BJ (cell line): ENCODE results near the gene C6orf89. TPM values are rescaled to one million over a fixed set of nuclear protein-coding genes. Genes with fewer than 3 reads are reported as not detected.

ENCODE experiments used
- CTCF ChIA-PET: fragments of 350-600 bp; formaldehyde crosslinking; extraction: SDS; loops from one replicate; lab custom pipeline; 2021; ENCODE audit warnings: antibody characterized with exemption, inconsistent platforms; lab: Yijun Ruan, JAX
- POLR2A ChIA-PET: fragments of 300-600 bp; sonication (Branson Sonifier 250); formaldehyde crosslinking; extraction: SDS; loops from one replicate; lab custom pipeline; 2021; ENCODE audit warnings: antibody characterized with exemption; lab: Charles Lee
- DNase-seq: peaks from one replicate; pipeline ENCODE4 v3.0.0-alpha.2; 2011; ENCODE audit warnings: low read depth
- H3K27me3 ChIP-seq: 2 replicates; pipeline ENCODE4 v1.6.0; 2011; ENCODE audit warnings: low read length; ENCODE audit not compliant: control insufficient read depth, insufficient read depth
- H3K36me3 ChIP-seq: 2 replicates; pipeline ENCODE4 v1.5.1; 2011; ENCODE audit warnings: low read length; ENCODE audit not compliant: control insufficient read depth, insufficient read depth
- H3K4me3 ChIP-seq: 2 replicates; pipeline ENCODE4 v1.5.1; 2011; ENCODE audit warnings: low read depth, mild to moderate bottlenecking, control low read depth, low read length
- polyA plus RNA-seq: library from polyadenylated mRNA; depleted of rRNA; stranded (reverse); fragments of >200 nt; gene quantifications from 2 replicates; pipeline ENCODE4 v1.2.3, GENCODE V29; 2011
- TF ChIP-seq, protein P1 (sequence below): IDR thresholded peaks from 2 replicates; pipeline ENCODE4 v1.5.1; 2011; ENCODE audit warnings: low read depth, mild to moderate bottlenecking, control low read depth, inconsistent platforms, low read length, moderate library complexity; ENCODE audit not compliant: insufficient read depth

The C6orf89 gene
- polyA plus RNA-seq, 1 experiment = 66.0 TPM

DNA sequence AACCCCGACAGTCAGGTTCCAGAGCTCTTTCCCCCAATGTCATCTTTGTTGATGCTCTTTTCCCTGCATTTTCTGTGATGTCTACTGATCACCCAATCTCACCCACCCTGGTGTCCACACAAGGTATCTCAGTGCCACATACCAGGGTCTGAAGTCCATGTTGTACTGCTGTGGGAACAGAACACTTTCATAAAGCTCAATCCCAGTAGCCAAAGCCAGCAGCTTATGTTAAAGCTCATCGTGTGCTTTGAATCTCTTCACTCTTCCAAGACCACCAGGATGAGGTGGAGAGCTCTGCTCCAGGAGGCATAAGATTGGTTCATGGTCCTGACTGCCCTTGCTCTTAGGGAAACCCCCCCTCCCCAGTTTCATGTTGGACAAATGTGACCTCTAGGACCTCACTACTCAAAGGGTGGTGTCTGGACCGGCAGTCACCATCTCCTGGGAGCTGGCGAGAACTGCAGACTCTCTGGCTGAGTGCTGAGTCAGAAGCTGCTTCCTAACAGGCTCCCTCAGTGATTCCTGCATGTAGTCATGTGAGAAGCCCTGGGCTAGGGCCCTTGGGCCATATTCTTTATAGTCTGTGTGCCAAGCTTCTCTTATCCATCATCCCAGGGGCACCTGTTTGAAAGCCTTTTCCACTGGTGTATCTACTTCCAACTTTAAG, 33.1 kb upstream of the C6orf89 start:
- Histone ChIP-seq H3K4me3 (no peak overlapping the region), H3K36me3 (peaks cover 1% of the 10 kb centered on the region; the same call in 1 of the 2 replicates), H3K27me3 (no peaks in the 10 kb centered on the region)
- DNase-seq = no peak
- TF ChIP-seq, protein P1, sequence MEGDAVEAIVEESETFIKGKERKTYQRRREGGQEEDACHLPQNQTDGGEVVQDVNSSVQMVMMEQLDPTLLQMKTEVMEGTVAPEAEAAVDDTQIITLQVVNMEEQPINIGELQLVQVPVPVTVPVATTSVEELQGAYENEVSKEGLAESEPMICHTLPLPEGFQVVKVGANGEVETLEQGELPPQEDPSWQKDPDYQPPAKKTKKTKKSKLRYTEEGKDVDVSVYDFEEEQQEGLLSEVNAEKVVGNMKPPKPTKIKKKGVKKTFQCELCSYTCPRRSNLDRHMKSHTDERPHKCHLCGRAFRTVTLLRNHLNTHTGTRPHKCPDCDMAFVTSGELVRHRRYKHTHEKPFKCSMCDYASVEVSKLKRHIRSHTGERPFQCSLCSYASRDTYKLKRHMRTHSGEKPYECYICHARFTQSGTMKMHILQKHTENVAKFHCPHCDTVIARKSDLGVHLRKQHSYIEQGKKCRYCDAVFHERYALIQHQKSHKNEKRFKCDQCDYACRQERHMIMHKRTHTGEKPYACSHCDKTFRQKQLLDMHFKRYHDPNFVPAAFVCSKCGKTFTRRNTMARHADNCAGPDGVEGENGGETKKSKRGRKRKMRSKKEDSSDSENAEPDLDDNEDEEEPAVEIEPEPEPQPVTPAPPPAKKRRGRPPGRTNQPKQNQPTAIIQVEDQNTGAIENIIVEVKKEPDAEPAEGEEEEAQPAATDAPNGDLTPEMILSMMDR = 0 out of 2 replicates have a peak, but pooled peaks have one; percentile 16
- ChIA-PET POLR2A (no interaction called here), CTCF (interaction anchor here (0.6 to 7.9 kb wide), 18 partner anchors 10 to 358 kb away, joined by 3 to 194 read pairs (median 7); partner anchors contain the start of genes C6orf89 and PPIL1)

GRCh38 chr6:36853325-36853724, 32.4 kb upstream of the C6orf89 start:
- H3K36me3 ChIP-seq = peaks cover 1% of the 10 kb centered on the region; the same call in 1 of the 2 replicates
- TF ChIP-seq, protein P1 = no peak
- peak; percentile 82 for DNase-seq
- ChIA-PET POLR2A (interaction anchor here (0.5 to 0.6 kb wide), 2 partner anchors 36 to 295 kb away, joined by 4 to 5 read pairs; no protein-coding TSS in a partner anchor), CTCF (interaction anchor here (0.7 to 7.9 kb wide), 11 partner anchors 22 to 357 kb away, joined by 3 to 194 read pairs (median 7); partner anchors contain the start of genes C6orf89 and PPIL1)
- H3K27me3 ChIP-seq = no peaks in the 10 kb centered on the region
- no peak overlapping the region for H3K4me3 ChIP-seq

GRCh38 chr6:36855750-36856149, 30.0 kb upstream of the C6orf89 start:
- POLR2A ChIA-PET = no interaction called here
- CTCF ChIA-PET = interaction anchor here (1.3 to 1.5 kb wide), 3 partner anchors 9 to 90 kb away, joined by 3 to 4 read pairs (median 3); no protein-coding TSS in a partner anchor
- DNase-seq = no peak

DNA sequence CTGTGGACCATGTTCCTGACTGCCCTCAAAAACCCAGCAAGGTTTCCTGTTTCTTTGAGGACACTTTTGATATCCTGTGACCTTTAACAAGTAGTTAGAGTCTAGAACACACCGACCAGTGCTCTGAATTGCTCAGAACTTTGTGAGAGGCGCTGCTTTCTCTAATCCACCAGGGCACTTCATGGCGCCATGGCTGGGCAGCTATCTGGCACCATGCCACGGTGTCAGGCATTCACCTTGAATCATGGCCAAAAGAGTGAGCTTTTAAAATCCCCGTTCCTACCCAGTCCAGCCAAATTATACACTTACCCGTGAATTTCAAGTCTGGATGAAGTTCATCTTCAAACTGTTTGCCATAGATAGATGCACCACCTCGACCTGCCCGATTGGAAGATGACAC, 29.5 kb upstream of the C6orf89 start:
- no peak overlapping the region for H3K4me3 ChIP-seq
- peaks cover 1% of the 10 kb centered on the region; the same call in 1 of the 2 replicates for H3K36me3 ChIP-seq
- DNase-seq = no peak
- TF ChIP-seq, protein P1 = no peak
- CTCF ChIA-PET = interaction anchor here (1.3 to 1.5 kb wide), 3 partner anchors 8 to 90 kb away, joined by 3 to 4 read pairs (median 3); no protein-coding TSS in a partner anchor
- POLR2A ChIA-PET = no interaction called here
- no peaks in the 10 kb centered on the region for H3K27me3 ChIP-seq

More at GRCh38 chr6:36855750-36856149, 30.0 kb upstream of the C6orf89 start:
- H3K36me3 ChIP-seq = peaks cover 1% of the 10 kb centered on the region; the same call in 1 of the 2 replicates
- H3K4me3 ChIP-seq = no peak overlapping the region
- no peaks in the 10 kb centered on the region for H3K27me3 ChIP-seq
- TF ChIP-seq, protein P1 = no peak

GRCh38 chr6:36857325-36857724, 28.4 kb upstream of the C6orf89 start:
- DNase-seq = no peak
- H3K27me3 ChIP-seq = no peaks in the 10 kb centered on the region
- POLR2A ChIA-PET = no interaction called here
- peaks cover 1% of the 10 kb centered on the region; the same call in 1 of the 2 replicates for H3K36me3 ChIP-seq
- TF ChIP-seq, protein P1 = no peak
- H3K4me3 ChIP-seq = no peak overlapping the region
- CTCF ChIA-PET = interaction anchor here (0.8 to 1.5 kb wide), 4 partner anchors 18 to 161 kb away, joined by 4 to 8 read pairs (median 4); partner anchors contain the start of gene C6orf89
